ENCODE results near the gene TPR. TPM values are rescaled to one million over a fixed set of nuclear protein-coding genes. Genes with fewer than 3 reads are reported as not detected.

The TPR gene
- total RNA-seq, 1 experiment from 2014 or later, result 107 TPM

- H3K4me3 Mint-ChIP-seq, result no peak overlapping the region
- no peaks in the 10 kb centered on the region; a peak in 1 of 4 replicates for H3K4me1 Mint-ChIP-seq
These were observed 69.8 kb downstream of the TPR start for GRCh38 chr1:186304982-186305949.

More at GRCh38 chr1:186304982-186305949, 69.8 kb downstream of the TPR start:
- H3K79me2 ChIP-seq (ENCODE audit: insufficient read depth, low read length), result no peaks in the 10 kb centered on the region
- peak; percentile 74 for TF ChIP-seq CTCF (conservative IDR thresholded peaks at IDR 0.05)
- H4K8ac ChIP-seq (replicated peaks; ENCODE audit: insufficient read length, low read depth, low read length), result no peak overlapping the region
- H2BK20ac ChIP-seq (ENCODE audit: low read depth, low read length, poor library complexity, severe bottlenecking), result no peak overlapping the region
- H3K36me3 Mint-ChIP-seq (ENCODE audit: insufficient read depth in 1 of 3, low read depth in 3 of 3), result no peaks in the 10 kb centered on the region
- no peaks in the 10 kb centered on the region for H3K23me2 ChIP-seq (ENCODE audit: insufficient read length, low read depth, low read length, poor library complexity, severe bottlenecking)
- H3K9me3 ChIP-seq (ENCODE audit: control insufficient read depth, low read depth, low read length), result no peaks in the 10 kb centered on the region
- no peaks in the 10 kb centered on the region for H3K79me1 ChIP-seq (ENCODE audit: insufficient read depth, low read depth, low read length, poor library complexity, severe bottlenecking)
- H2BK12ac ChIP-seq (ENCODE audit: insufficient read length, low read depth, low read length), result no peak overlapping the region
- H3K14ac ChIP-seq (ENCODE audit: insufficient read depth, low read length), result no peak overlapping the region
- no peak overlapping the region for H4K5ac ChIP-seq (ENCODE audit: insufficient read length, low read depth, low read length)
- H3K56ac ChIP-seq (ENCODE audit: insufficient read length, low read depth, low read length), result no peak overlapping the region
- no peak overlapping the region for H4K91ac ChIP-seq (ENCODE audit: insufficient read length, low read depth, low read length)
- H3K27ac ChIP-seq (ENCODE audit: insufficient read length, low read depth, low read length), result no peak overlapping the region
- H3K27ac Mint-ChIP-seq, result no peak overlapping the region
- no peaks in the 10 kb centered on the region for H3K27me3 ChIP-seq (ENCODE audit: insufficient read depth, low read length)
- H2BK120ac ChIP-seq (ENCODE audit: low read depth, low read length, poor library complexity, severe bottlenecking), result no peak overlapping the region
- no peak overlapping the region for H2BK15ac ChIP-seq (ENCODE audit: low read depth, low read length)
- no CpG with 5 or more reads among the region's 6 CpGs for WGBS (ENCODE audit: extremely low coverage, insufficient read length, low lambda C conversion rate)
- no peak overlapping the region for H3K18ac ChIP-seq (ENCODE audit: insufficient read length, low read depth, low read length)
- no peak overlapping the region for H2BK5ac ChIP-seq (ENCODE audit: insufficient read length, low read length)
- no peak overlapping the region for H3K4me2 ChIP-seq (ENCODE audit: insufficient read depth, insufficient read length, low read length)
- H2AK5ac ChIP-seq (ENCODE audit: insufficient read length, low read length), result no peak overlapping the region
- H3K9me3 Mint-ChIP-seq, result no peaks in the 10 kb centered on the region
- DNase-seq, result no peak
- no peak overlapping the region for H3K4ac ChIP-seq (ENCODE audit: low read depth, low read length)
- no peaks in the 10 kb centered on the region for H3K4me1 ChIP-seq (ENCODE audit: insufficient read depth, low read length)
- H3K27me3 Mint-ChIP-seq (ENCODE audit: low read depth), result no peaks in the 10 kb centered on the region
- H3K23ac ChIP-seq (ENCODE audit: insufficient read length, low read depth, low read length), result no peak overlapping the region
- H4K20me1 ChIP-seq (ENCODE audit: control insufficient read depth, insufficient read depth, insufficient read length), result no peaks in the 10 kb centered on the region
- no peak overlapping the region for H3K9ac ChIP-seq (ENCODE audit: extremely low read depth, insufficient read length, low read length)
- H2AFZ ChIP-seq (ENCODE audit: low read length), result no peak overlapping the region
- no peak overlapping the region for H3T11ph ChIP-seq (ENCODE audit: low read length)
